Astrocyte of the spinal cord (primary cell): Measurements from ENCODE around the gene HECW1.
"Not testable (repeated sequence)": the region's sequence is repeated elsewhere in the genome, so short reads cannot be mapped to it uniquely, and the experiment has no call there.

ENCODE experiments used
- DNase-seq: peaks from one replicate; pipeline ENCODE4 v3.0.0; 2011; ENCODE audit warnings: low read depth, low spot score
- H3K4me3 ChIP-seq: 2 replicates; pipeline ENCODE4 v1.5.1; 2011; ENCODE audit warnings: low read depth, mild to moderate bottlenecking, low read length, moderate library complexity
- CTCF ChIP-seq: IDR thresholded peaks from 2 replicates; pipeline ENCODE4 v1.5.1; 2012; ENCODE audit warnings: low read depth, mild to moderate bottlenecking, low read length, inconsistent platforms
- in situ Hi-C: cut with HindIII; loops from 2 replicates; pipeline ENCODE4 v1.10.0; 2017; ENCODE audit warnings: low sequenced_read_pairs

The HECW1 gene

GRCh38 chr7:43204081-43204480 is 91.6 kb downstream of the HECW1 start:
- no peak for TF ChIP-seq CTCF
- peak; percentile 73 for DNase-seq
- no peak overlapping the region for H3K4me3 ChIP-seq
- in situ Hi-C loops, result no loop called here

- H3K4me3 ChIP-seq, result no peak overlapping the region
- in situ Hi-C loops, result no loop called here
These were observed 92.8 kb downstream of the HECW1 start for GRCh38 chr7:43205171-43205795.

GRCh38 chr7:43208242-43208641 is 95.8 kb downstream of the HECW1 start:
- TF ChIP-seq CTCF, result no peak
- in situ Hi-C loops, result no loop called here
- no peak overlapping the region for H3K4me3 ChIP-seq
- DNase-seq, result no peak

More at GRCh38 chr7:43205171-43205795, 92.8 kb downstream of the HECW1 start:
- TF ChIP-seq CTCF, result no peak
- DNase-seq, result no peak

- DNase-seq, H3K4me3 ChIP-seq, in situ Hi-C loops: not testable (repeated sequence)
These were observed 98.1 kb downstream of the HECW1 start for GRCh38 chr7:43210539-43210938.

GRCh38 chr7:43211286-43211685 is 98.8 kb downstream of the HECW1 start:
- in situ Hi-C loops, result no loop called here

GRCh38 chr7:43211693-43212092 is 99.2 kb downstream of the HECW1 start:
- no peak for DNase-seq
- no peak overlapping the region for H3K4me3 ChIP-seq
- in situ Hi-C loops, result no loop called here
- TF ChIP-seq CTCF, result no peak

More at GRCh38 chr7:43211286-43211685, 98.8 kb downstream of the HECW1 start:
- TF ChIP-seq CTCF, result peak; percentile 14
- H3K4me3 ChIP-seq, result no peak overlapping the region
- DNase-seq, result no peak

GRCh38 chr7:43212921-43213320 is 100.5 kb downstream of the HECW1 start:
- no peak overlapping the region for H3K4me3 ChIP-seq
- TF ChIP-seq CTCF, result no peak
- in situ Hi-C loops, result no loop called here
- DNase-seq, result no peak
